ENCODE data around the gene FRMPD1. TPM values are rescaled to one million over a fixed set of nuclear protein-coding genes. Genes with fewer than 3 reads are reported as not detected.
"Not testable (repeated sequence)": the region's sequence is repeated elsewhere in the genome, so short reads cannot be mapped to it uniquely, and the experiment has no call there.

FRMPD1 gene
- polyA plus RNA-seq (ENCODE audit: low read depth in 6 of 6): not detected

DNA sequence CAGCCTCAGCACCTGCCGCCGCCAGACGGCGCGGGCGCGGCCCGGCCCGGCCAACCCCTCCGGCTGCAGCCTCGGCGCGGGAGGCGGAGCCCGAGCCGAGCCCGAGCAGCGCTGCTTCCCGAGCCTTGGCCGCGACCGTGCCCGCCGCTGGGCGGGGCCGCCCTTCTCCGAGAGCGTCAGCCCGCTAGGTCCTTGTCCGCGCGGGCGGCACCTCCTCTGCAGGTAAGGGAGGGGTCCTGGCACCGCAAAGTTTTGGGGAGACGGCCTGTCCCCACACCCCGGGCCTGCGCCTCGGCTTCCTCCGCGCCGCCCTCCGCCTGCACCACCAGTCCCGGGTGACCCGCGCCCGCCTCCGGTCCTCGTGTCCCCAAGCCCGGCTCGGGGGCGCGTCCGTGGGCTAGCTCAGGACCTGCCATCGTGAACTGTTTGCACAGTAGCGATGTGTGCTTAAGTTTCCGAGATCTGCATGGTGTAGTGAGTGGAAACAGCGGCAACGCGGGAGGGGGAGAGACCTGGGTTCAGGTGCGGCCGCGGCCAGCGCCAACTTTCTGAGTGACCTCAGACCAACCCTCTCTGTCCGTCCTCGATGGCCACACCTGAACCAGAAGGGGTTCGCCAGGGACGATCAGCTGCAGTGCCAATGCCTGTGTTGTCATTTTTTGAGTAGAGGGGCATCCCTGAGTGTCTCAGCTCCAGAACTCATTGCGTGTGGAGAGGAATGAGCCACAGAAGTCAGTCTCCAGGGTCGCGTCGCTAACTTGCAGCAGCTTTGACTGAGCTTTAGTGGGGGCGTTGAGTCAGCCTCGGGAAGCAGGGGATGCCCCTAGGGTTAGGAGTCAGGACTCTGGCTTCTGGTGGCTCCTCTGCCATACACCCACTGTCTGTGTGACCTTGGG lies at the start of gene FRMPD1:
Gene FRMPD1, plus strand, starts transcription at position 82 of the 896 bp plus-strand sequence. CDS start 41,688 bp downstream, outside the sequence.
- Mint-ChIP-seq H3K4me1 (peaks cover 9 to 19% (median 14%) of the 10 kb centered on the region in 3 donors), H3K27me3 (peaks cover 70 to 77% (median 76%) of the 10 kb centered on the region in 3 donors)
- peak; percentile 63 for DNase-seq

DNA sequence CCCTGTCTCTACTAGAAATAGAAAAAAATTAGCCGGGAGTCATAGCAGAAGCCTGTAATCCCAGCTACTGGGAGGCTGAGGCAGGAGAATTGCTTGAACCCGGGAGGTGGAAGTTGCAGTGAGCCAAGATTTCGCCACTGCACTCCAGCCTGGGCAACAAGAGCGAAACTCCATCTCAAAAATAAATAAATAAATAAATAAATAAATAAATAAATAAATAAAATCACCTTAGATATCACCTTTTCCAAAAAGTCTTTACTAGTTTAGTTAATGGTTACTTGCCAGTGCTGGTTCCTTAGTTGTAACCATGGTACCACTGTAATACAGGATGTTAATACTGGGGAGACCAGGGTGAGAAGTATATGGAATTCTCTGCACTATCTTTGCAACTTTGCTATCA lies 48.7 kb upstream of the FRMPD1 start:
- not testable (repeated sequence) for DNase-seq; H3K4me1 Mint-ChIP-seq; H3K4me3 Mint-ChIP-seq; H3K36me3 Mint-ChIP-seq; H3K27ac Mint-ChIP-seq; ATAC-seq (ENCODE audit: low read depth in 2 of 2); H3K9me3 Mint-ChIP-seq
- H3K27me3 Mint-ChIP-seq: peaks cover 26 to 41% (median 37%) of the 10 kb centered on the region in 3 donors

More for the DNA sequence above, at the start of gene FRMPD1:
- peak; percentile 93 to 94 for ATAC-seq (ENCODE audit: low read depth in 2 of 2)
- peaks cover 0 to 2% (median 0%) of the 10 kb centered on the region in 7 donors for H3K9me3 Mint-ChIP-seq
- H3K36me3 Mint-ChIP-seq: no peaks in the 10 kb centered on the region
- H3K27ac Mint-ChIP-seq: peak within 1 kb of the TSS in 1 of 6 donors; percentile 71
- H3K4me3 Mint-ChIP-seq: peak within 1 kb of the TSS; percentile 80 to 92 (median 86)

- peaks cover 0 to 4% (median 0%) of the 10 kb centered on the region in 3 donors for H3K4me1 Mint-ChIP-seq
- DNase-seq: no peak
- H3K9me3 Mint-ChIP-seq: no peaks in the 10 kb centered on the region
- no peak overlapping the region for H3K4me3 Mint-ChIP-seq
- H3K27me3 Mint-ChIP-seq: peaks cover 33 to 47% (median 37%) of the 10 kb centered on the region in 3 donors
- no peaks in the 10 kb centered on the region for H3K36me3 Mint-ChIP-seq
- no peak for ATAC-seq (ENCODE audit: low read depth in 2 of 2)
- no peak overlapping the region for H3K27ac Mint-ChIP-seq
Observed at GRCh38 chr9:37602817-37603216, 47.9 kb upstream of the FRMPD1 start.

DNA sequence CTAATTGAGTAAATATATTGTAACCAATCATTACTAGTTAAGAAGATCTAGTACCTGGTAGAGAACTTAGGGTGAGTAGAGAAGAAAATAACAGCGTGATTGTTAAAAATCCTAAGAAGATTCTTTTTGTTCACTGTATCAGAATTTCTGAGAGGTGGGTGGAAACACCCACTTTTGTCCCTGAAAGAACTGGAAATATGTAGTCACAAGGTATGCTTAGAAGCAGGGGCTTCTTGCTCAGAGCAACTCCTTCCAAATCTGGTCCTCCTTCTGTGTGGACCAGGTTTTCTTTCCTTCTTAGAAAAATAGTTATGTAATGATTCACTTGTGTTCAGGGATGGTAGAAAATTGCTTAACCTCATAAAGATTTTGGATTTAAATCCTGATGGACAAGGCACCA lies 46.5 kb upstream of the FRMPD1 start:
- peaks cover 0 to 4% (median 2%) of the 10 kb centered on the region in 3 donors for H3K4me1 Mint-ChIP-seq
- H3K36me3 Mint-ChIP-seq: no peaks in the 10 kb centered on the region
- no peaks in the 10 kb centered on the region for H3K9me3 Mint-ChIP-seq
- DNase-seq (no peak), ATAC-seq (ENCODE audit: low read depth in 2 of 2) (no peak)
- peaks cover 34 to 49% (median 40%) of the 10 kb centered on the region in 3 donors for H3K27me3 Mint-ChIP-seq
- H3K27ac Mint-ChIP-seq: no peak overlapping the region
- H3K4me3 Mint-ChIP-seq: no peak overlapping the region

- Mint-ChIP-seq H3K9me3 (no peaks in the 10 kb centered on the region), H3K27ac (no peak overlapping the region), H3K4me1 (peaks cover 0 to 4% (median 2%) of the 10 kb centered on the region in 3 donors), H3K36me3 (no peaks in the 10 kb centered on the region), H3K27me3 (peaks cover 14 to 30% (median 23%) of the 10 kb centered on the region in 3 donors), H3K4me3 (peak overlapping the region in 1 of 8 donors; percentile 66)
- no peak for ATAC-seq (ENCODE audit: low read depth in 2 of 2)
- no peak for DNase-seq
Observed at GRCh38 chr9:37608250-37608649, 42.5 kb upstream of the FRMPD1 start.

DNA sequence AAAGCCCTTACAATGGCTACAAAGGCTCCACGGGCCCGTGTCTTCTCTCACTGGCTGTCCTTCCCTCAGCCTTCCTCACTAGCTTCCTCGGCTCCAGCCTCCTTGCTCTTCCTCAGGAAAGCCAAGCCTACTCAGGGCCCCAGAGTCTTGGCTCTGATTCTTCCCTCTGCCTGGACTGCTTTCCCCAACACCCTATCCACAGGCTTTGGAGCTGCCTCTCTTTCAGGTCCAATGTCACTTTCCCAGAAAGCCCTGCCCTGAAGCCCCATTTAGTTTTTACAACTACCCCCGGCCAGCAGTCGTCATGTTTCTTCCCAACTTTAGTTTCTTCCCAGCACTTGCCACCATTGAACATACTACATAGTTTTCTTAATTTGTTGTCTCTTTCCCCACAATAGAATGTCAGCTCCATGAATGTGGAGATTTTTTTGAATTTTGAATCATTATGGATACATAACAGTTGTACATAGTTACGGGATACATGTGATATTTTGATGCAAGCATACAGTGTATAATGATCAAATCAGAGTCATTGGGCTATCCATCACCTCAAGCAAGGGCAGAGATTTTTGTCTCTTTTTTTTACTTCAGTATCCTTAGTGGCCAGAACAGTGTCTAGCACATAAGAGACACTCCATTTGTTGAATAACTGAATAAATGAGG lies 40.9 kb upstream of the FRMPD1 start:
- no peak for DNase-seq
- peaks cover 8 to 26% (median 20%) of the 10 kb centered on the region in 3 donors for H3K27me3 Mint-ChIP-seq
- ATAC-seq (ENCODE audit: low read depth in 2 of 2): no peak
- H3K27ac Mint-ChIP-seq: peak overlapping the region in 1 of 6 donors; percentile 52
- H3K9me3 Mint-ChIP-seq: no peaks in the 10 kb centered on the region
- no peaks in the 10 kb centered on the region for H3K36me3 Mint-ChIP-seq
- no peak overlapping the region for H3K4me3 Mint-ChIP-seq
- peaks cover 0 to 4% (median 2%) of the 10 kb centered on the region in 3 donors for H3K4me1 Mint-ChIP-seq

GRCh38 chr9:37611014-37611413 lies 39.7 kb upstream of the FRMPD1 start:
- Mint-ChIP-seq H3K27ac (no peak overlapping the region), H3K4me1 (peaks cover 0 to 4% (median 2%) of the 10 kb centered on the region in 3 donors), H3K4me3 (no peak overlapping the region), H3K27me3 (peaks cover 8 to 23% (median 20%) of the 10 kb centered on the region in 3 donors), H3K36me3 (no peaks in the 10 kb centered on the region), H3K9me3 (no peaks in the 10 kb centered on the region)
- no peak for DNase-seq
- no peak for ATAC-seq (ENCODE audit: low read depth in 2 of 2)

GRCh38 chr9:37611961-37612360 lies 38.8 kb upstream of the FRMPD1 start:
- H3K9me3 Mint-ChIP-seq: no peaks in the 10 kb centered on the region
- H3K36me3 Mint-ChIP-seq: no peaks in the 10 kb centered on the region
- no peak overlapping the region for H3K4me3 Mint-ChIP-seq
- H3K27me3 Mint-ChIP-seq: peaks cover 8 to 22% (median 20%) of the 10 kb centered on the region in 3 donors
- peak overlapping the region in 1 of 6 donors; percentile 15 for H3K27ac Mint-ChIP-seq
- peaks cover 0 to 4% (median 2%) of the 10 kb centered on the region in 3 donors for H3K4me1 Mint-ChIP-seq
- DNase-seq (no peak), ATAC-seq (ENCODE audit: low read depth in 2 of 2) (no peak)

DNA sequence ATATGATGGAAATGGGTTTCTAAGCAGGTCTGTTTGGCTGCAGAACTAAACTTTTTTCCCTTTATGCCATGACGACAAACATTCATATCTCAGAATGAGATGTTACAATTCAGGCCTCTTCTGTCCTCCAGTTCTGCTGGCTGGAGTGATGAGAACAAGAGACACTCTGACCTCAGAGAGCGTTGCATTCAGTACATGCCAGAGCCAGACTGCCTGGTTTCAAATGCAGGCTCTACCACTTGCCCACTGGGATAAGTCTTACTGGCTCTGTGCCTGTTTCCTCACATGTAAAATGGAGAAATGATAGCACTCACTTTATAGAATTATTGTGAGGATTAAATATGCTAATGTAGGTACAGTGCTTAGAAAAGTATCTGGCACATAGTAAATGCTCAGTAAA lies 33.6 kb upstream of the FRMPD1 start:
- DNase-seq (no peak), ATAC-seq (ENCODE audit: low read depth in 2 of 2) (no peak)
- Mint-ChIP-seq H3K4me1 (no peaks in the 10 kb centered on the region), H3K36me3 (no peaks in the 10 kb centered on the region), H3K27me3 (peaks cover 6 to 12% (median 8%) of the 10 kb centered on the region in 3 donors), H3K9me3 (no peaks in the 10 kb centered on the region), H3K27ac (no peak overlapping the region), H3K4me3 (no peak overlapping the region)

GRCh38 chr9:37617832-37618231 lies 32.9 kb upstream of the FRMPD1 start:
- Mint-ChIP-seq H3K27ac (no peak overlapping the region), H3K4me3 (no peak overlapping the region), H3K4me1 (no peaks in the 10 kb centered on the region), H3K27me3 (peaks cover 6 to 12% (median 8%) of the 10 kb centered on the region in 3 donors), H3K9me3 (no peaks in the 10 kb centered on the region), H3K36me3 (no peaks in the 10 kb centered on the region)
- DNase-seq (no peak), ATAC-seq (ENCODE audit: low read depth in 2 of 2) (no peak)

DNA sequence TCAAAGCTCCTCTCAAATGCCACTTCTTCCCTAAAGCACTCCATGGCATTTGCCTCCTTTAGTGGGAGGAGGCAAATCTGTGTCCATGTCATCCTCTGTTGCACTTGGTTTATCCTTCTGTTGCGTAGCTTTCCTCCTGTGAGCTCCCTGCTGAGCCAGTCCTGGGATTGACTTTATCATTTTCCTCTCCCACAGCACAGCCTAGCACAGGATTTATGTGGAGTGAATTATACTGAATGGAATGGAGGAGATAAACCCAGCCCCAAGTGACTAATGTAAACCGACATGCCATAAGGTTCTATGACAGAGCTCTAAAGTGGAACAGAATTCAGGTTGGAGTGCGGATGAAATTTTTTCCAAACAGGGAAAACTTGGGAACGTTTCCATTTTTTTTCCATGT lies 31.9 kb upstream of the FRMPD1 start:
- Mint-ChIP-seq H3K9me3 (no peaks in the 10 kb centered on the region), H3K4me1 (no peaks in the 10 kb centered on the region), H3K27me3 (peaks cover 4 to 16% (median 11%) of the 10 kb centered on the region in 3 donors), H3K36me3 (no peaks in the 10 kb centered on the region), H3K27ac (no peak overlapping the region), H3K4me3 (no peak overlapping the region)
- DNase-seq: no peak
- ATAC-seq (ENCODE audit: low read depth in 2 of 2): no peak

DNA sequence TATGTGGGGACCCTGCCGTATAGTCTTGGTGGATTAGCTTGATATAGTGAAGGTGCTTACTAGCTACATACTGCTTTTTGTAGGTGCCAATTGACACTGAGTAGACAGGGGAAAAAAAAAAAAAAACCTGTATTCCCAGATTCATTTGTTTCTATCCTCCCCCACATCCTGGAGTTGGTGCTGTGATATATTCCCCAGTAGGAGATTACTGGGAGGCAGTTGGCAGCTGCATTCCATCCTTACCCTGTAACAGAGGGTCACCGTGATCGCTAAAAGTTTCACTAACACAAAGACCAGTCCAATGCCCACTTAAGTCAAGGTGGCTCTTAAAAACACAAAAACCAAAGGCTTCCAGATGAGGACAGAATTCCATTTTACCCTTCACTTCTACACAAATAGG lies 30.9 kb upstream of the FRMPD1 start:
- DNase-seq: no peak
- Mint-ChIP-seq H3K9me3 (no peaks in the 10 kb centered on the region), H3K36me3 (no peaks in the 10 kb centered on the region), H3K27ac (no peak overlapping the region), H3K4me1 (no peaks in the 10 kb centered on the region), H3K4me3 (no peak overlapping the region), H3K27me3 (peaks cover 0 to 22% (median 6%) of the 10 kb centered on the region in 3 donors)
- no peak for ATAC-seq (ENCODE audit: low read depth in 2 of 2)

- DNase-seq (no peak), ATAC-seq (ENCODE audit: low read depth in 2 of 2) (no peak)
- H3K4me1 Mint-ChIP-seq: peaks cover 0 to 1% (median 0%) of the 10 kb centered on the region in 3 donors
- H3K36me3 Mint-ChIP-seq: no peaks in the 10 kb centered on the region
- no peak overlapping the region for H3K27ac Mint-ChIP-seq
- no peak overlapping the region for H3K4me3 Mint-ChIP-seq
- peaks cover 0 to 22% (median 6%) of the 10 kb centered on the region in 3 donors for H3K27me3 Mint-ChIP-seq
- no peaks in the 10 kb centered on the region for H3K9me3 Mint-ChIP-seq
Observed at GRCh38 chr9:37620396-37620795, 30.4 kb upstream of the FRMPD1 start.

All from naive B cell (primary cell).